Neural cell (in vitro differentiated cells): ENCODE data around the gene DEAF1.

Source experiments
- EP300 ChIP-seq: fragments of 450-650 bp; conservative IDR thresholded peaks from 2 replicates; pipeline ENCODE4 v1.6.1; 2014; ENCODE audit warnings: antibody characterized with exemption, mild to moderate bottlenecking, moderate library complexity; ENCODE audit not compliant: poor library complexity, severe bottlenecking
- EZH2 ChIP-seq: fragments of 200-600, 300-800 bp; shearing (Covaris generic), sonication (generic); IDR thresholded peaks from 2 replicates; pipeline ENCODE4 v1.6.1; 2014; ENCODE audit warnings: antibody characterized with exemption, low read length, borderline replicate concordance, mild to moderate bottlenecking; ENCODE audit not compliant: insufficient read depth, poor library complexity, severe bottlenecking
- MXI1 ChIP-seq: fragments of 450-650 bp; conservative IDR thresholded peaks from 2 replicates; pipeline ENCODE4 v1.6.1; 2014; ENCODE audit warnings: antibody characterized with exemption, mild to moderate bottlenecking; ENCODE audit not compliant: poor library complexity, severe bottlenecking
- POLR2AphosphoS5 ChIP-seq: IDR thresholded peaks from 2 replicates; pipeline ENCODE4 v1.6.1; 2012
- RAD21 ChIP-seq: fragments of 450-650 bp; conservative IDR thresholded peaks from 2 replicates; pipeline ENCODE4 v1.6.1; 2014; ENCODE audit warnings: antibody characterized with exemption, mild to moderate bottlenecking, moderate library complexity
- SMC3 ChIP-seq: fragments of 450-650 bp; conservative IDR thresholded peaks from 2 replicates; pipeline ENCODE4 v1.6.1; 2014; ENCODE audit warnings: antibody characterized with exemption, mild to moderate bottlenecking, moderate library complexity; ENCODE audit not compliant: poor library complexity
- TAF1 ChIP-seq: IDR thresholded peaks from 2 replicates; pipeline ENCODE4 v1.6.1; 2012; ENCODE audit warnings: low read depth
- TF ChIP-seq, protein P1 (sequence below): fragments of 450-650 bp; IDR thresholded peaks from 2 replicates; pipeline ENCODE4 v1.5.1; 2014; ENCODE audit warnings: antibody characterized with exemption, mild to moderate bottlenecking, moderate library complexity; ENCODE audit not compliant: poor library complexity, severe bottlenecking
- TF ChIP-seq, protein P2 (sequence below): IDR thresholded peaks from 2 replicates; pipeline ENCODE4 v1.6.1; 2012; ENCODE audit warnings: borderline replicate concordance

GRCh38 chr11:597166-597725 is 97.8 kb downstream of the DEAF1 start:
- TF ChIP-seq, protein P1, sequence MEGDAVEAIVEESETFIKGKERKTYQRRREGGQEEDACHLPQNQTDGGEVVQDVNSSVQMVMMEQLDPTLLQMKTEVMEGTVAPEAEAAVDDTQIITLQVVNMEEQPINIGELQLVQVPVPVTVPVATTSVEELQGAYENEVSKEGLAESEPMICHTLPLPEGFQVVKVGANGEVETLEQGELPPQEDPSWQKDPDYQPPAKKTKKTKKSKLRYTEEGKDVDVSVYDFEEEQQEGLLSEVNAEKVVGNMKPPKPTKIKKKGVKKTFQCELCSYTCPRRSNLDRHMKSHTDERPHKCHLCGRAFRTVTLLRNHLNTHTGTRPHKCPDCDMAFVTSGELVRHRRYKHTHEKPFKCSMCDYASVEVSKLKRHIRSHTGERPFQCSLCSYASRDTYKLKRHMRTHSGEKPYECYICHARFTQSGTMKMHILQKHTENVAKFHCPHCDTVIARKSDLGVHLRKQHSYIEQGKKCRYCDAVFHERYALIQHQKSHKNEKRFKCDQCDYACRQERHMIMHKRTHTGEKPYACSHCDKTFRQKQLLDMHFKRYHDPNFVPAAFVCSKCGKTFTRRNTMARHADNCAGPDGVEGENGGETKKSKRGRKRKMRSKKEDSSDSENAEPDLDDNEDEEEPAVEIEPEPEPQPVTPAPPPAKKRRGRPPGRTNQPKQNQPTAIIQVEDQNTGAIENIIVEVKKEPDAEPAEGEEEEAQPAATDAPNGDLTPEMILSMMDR = no peak
- TF ChIP-seq, protein P2, sequence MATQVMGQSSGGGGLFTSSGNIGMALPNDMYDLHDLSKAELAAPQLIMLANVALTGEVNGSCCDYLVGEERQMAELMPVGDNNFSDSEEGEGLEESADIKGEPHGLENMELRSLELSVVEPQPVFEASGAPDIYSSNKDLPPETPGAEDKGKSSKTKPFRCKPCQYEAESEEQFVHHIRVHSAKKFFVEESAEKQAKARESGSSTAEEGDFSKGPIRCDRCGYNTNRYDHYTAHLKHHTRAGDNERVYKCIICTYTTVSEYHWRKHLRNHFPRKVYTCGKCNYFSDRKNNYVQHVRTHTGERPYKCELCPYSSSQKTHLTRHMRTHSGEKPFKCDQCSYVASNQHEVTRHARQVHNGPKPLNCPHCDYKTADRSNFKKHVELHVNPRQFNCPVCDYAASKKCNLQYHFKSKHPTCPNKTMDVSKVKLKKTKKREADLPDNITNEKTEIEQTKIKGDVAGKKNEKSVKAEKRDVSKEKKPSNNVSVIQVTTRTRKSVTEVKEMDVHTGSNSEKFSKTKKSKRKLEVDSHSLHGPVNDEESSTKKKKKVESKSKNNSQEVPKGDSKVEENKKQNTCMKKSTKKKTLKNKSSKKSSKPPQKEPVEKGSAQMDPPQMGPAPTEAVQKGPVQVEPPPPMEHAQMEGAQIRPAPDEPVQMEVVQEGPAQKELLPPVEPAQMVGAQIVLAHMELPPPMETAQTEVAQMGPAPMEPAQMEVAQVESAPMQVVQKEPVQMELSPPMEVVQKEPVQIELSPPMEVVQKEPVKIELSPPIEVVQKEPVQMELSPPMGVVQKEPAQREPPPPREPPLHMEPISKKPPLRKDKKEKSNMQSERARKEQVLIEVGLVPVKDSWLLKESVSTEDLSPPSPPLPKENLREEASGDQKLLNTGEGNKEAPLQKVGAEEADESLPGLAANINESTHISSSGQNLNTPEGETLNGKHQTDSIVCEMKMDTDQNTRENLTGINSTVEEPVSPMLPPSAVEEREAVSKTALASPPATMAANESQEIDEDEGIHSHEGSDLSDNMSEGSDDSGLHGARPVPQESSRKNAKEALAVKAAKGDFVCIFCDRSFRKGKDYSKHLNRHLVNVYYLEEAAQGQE = no peak
- TF ChIP-seq EZH2 (no peak), MXI1 (no peak), SMC3 (no peak), RAD21 (no peak), POLR2AphosphoS5 (no peak), TAF1 (no peak), EP300 (no peak)
